Fibroblast of skin of scalp (primary cell): ENCODE results near the gene SH3D19.
"Not testable (repeated sequence)": the region's sequence is repeated elsewhere in the genome, so short reads cannot be mapped to it uniquely, and the experiment has no call there.

Experiments
- DNase-seq: peaks from one replicate; pipeline ENCODE4 v3.0.0-alpha.2; 2013

SH3D19 gene

DNA sequence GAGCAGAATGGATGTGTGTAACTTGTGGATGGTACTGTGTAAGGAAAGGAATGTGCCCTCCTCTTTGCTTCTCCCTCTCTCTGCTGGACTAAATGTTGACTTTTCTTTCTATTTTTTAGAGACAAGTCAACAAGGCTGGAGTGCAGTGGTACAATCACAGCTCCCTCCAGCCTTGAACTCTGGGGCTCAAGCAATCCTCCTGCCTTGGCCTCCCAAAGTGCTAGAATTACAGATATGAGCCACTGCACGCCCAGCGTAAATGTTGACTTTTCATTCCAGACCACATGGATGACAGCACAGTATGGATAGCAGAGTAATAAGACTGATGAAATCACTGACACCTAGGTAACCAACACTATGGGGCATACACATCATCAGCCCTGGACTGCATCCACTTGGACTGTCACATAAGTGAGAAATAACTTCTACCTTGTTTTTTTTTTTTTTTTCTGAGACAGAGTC is 231.1 kb downstream of the SH3D19 start:
- no peak for DNase-seq

DNA sequence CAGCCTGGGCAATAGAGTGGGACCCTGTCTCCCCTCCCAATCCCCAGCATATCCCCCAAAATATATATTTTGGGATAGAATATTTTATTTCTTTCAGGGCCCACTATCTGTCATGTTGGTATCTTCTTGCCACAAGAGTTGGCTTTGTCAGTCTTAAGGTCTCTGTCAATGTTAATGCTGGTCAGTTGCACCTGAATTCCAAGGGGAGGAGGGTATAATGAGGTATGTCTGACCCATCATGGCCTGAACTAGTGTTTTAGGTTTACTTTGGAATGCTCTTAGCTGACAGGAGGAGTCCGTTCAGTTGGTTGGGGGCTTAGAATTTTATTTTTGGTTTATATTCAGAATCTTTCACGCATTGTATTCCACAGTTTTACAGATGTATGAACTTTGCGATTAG is 232.2 kb downstream of the SH3D19 start:
- DNase-seq, result no peak

DNA sequence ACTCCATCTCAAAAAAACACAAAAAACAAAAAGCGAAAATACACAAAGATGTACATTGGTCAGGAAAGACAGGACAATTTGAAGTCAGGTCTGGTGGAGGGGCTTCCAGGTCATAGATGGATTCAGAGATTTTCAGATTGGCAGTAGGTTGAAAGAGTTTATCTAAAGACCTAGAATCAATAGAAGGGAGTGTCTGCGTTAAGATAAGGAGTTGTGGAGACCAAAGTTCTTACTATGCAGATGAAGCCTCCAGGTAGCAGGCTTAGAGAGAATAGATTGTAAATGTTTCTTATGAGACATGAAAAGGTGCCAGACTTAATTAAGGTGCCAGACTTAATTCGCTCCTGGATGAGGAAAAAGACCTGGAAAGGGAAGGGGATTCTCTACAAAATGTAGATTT is 232.9 kb downstream of the SH3D19 start:
- DNase-seq, result no peak

DNA sequence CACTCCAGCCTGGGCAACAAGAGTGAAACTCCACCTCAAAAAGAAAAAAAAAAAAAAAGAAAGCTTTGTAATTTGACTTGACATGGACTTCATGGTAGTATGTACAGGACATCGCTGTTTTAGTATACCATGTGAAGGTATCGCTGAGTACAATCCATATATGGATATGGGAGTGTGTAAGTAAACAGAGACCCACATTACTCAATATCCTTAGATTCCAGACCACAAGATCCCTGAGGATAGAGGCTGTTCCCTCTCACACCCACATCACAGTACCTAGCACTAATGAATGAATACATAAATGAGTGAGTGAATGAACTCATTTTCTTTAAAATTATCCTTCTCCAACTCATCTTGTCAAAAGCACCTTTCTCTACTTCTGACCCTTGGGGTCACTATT is 234.4 kb downstream of the SH3D19 start:
- no peak for DNase-seq

DNA sequence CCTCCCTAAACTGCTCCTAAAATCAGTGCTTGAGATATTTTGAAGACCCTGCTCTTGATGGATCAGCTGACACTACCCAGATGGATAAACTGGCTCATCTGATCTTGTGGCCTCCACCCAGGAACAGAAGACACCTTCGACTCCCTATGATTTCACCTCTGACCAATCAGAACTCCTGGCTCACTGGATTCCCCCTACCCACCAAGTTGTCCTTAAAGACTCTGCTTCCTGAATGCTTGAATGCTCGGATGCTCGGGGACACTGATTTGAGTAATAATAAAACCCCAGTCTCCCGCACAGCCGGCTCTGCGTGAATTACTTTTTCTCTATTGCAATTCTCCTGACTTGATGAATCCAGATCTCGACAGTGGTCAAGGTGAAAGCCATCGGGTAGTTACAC is 237.9 kb downstream of the SH3D19 start:
- no peak for DNase-seq

DNA sequence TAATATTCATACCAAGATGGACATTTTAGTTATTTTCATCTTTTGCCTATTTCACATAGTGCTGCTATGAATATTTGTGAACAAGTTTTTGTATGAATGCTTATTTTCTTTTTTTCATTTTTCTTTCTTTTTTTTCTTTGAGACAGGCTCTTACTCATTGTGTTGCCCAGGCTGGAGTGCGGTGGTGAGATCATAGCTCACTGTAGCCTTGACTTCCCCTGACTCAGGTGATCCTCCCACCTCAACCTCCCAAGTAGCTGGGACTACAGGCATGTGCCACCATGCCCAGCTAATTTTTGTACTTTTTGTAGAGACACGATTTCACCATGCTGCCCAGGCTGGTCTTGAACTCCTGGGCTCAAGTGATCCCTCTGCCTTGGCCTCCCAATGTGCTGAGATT is 247.4 kb downstream of the SH3D19 start:
- DNase-seq, result not testable (repeated sequence)

DNA sequence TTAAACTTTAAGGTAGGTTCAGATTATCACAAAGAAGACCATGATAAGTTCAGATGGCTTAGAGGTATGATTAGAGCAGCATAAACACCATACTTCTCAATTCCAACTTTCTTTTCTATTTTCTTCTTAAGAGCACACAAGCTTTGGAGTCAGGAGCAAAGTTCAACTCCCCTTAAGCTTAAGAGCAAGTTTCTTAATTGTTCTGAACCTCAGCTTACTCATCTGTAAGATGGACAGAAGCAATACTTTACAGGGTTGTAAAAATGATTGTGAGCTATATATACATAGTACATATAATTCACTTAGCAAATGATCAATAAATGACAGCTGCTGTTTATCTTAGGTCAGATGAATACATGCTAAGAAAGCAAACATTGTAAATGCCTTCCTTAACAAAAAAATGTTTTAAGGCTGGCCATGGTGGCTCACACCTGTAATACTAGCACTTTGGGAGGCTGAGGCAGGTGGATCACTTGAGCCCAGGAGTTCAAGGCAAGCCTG is 250.9 kb downstream of the SH3D19 start:
- no peak for DNase-seq
